Vagina (tissue), 2 donors: ENCODE results near the gene HEYL. TPM values are rescaled to one million over a fixed set of nuclear protein-coding genes. Genes with fewer than 3 reads are reported as not detected.

ENCODE experiments used
- DNase-seq, 2 donors: peaks; one replicate each; pipeline ENCODE4 v3.0.0-alpha.2; 2017; ENCODE audit errors: extremely low spot score in 2 of 2
- H3K27ac ChIP-seq: fragments of 200-600 bp; sonication (generic); one replicate; pipeline ENCODE4 v1.5.1; 2019
- H3K27me3 ChIP-seq: fragments of 200-600 bp; sonication (generic); one replicate; pipeline ENCODE4 v1.5.1; 2019
- H3K36me3 ChIP-seq, 2 donors: fragments of 200-600 bp; sonication (generic); one replicate each; pipeline ENCODE4 v1.5.1; 2017 to 2019
- H3K4me1 ChIP-seq: fragments of 200-600 bp; sonication (generic); one replicate; pipeline ENCODE4 v1.5.1; 2019
- H3K4me3 ChIP-seq, 2 donors: fragments of 200-600 bp; sonication (generic); 1 replicate in 1 of 2; 2 replicates in 1 of 2; pipeline ENCODE4 v1.5.1; 2016 to 2019
- H3K9me3 ChIP-seq: fragments of 200-600 bp; sonication (generic); one replicate; pipeline ENCODE4 v1.5.1; 2019
- POLR2A ChIP-seq, 2 donors: fragments of 450-650 bp; IDR thresholded peaks; one replicate each; pipeline ENCODE4 v1.6.1; 2017; ENCODE audit warnings: antibody characterized with exemption in 2 of 2, mild to moderate bottlenecking in 2 of 2, moderate library complexity in 2 of 2
- POLR2AphosphoS5 ChIP-seq, 2 donors: sonication (generic); formaldehyde crosslinking; IDR thresholded peaks; one replicate each; pipeline ENCODE4 v1.9.0; 2017; ENCODE audit warnings: antibody characterized with exemption in 2 of 2, mild to moderate bottlenecking in 2 of 2, low read depth in 1 of 2; ENCODE audit not compliant: insufficient read depth in 1 of 2
- intact Hi-C: fragments of 100-400 bp; cut with DNase I; formaldehyde crosslinking; loops from one replicate; pipeline ENCODE4 v1.15.1; 2023
- total RNA-seq: library from RNA; depleted of rRNA; stranded (reverse); fragments of >200 nt; gene quantifications from one replicate; pipeline ENCODE4 v1.2.3, GENCODE V29; 2016
- TF ChIP-seq, protein P1 (sequence below), 3 experiments: fragments of 450-650 bp in 2 of 3; fragments of 200-600 bp in 1 of 3; sonication (generic) in 1 of 3; IDR thresholded peaks; one replicate each; pipeline ENCODE4 v1.5.1; 2017 to 2019; ENCODE audit warnings: antibody characterized with exemption in 3 of 3, mild to moderate bottlenecking in 2 of 3, moderate library complexity in 2 of 3

Gene HEYL
- total RNA-seq, 1 donor from 2014 or later: 8.8 TPM

GRCh38 chr1:39679821-39680220 lies 40.4 kb upstream of the HEYL start:
- intact Hi-C loops: no loop called here
- Histone ChIP-seq H3K36me3 (no peaks in the 10 kb centered on the region), H3K27me3 (no peaks in the 10 kb centered on the region)

DNA sequence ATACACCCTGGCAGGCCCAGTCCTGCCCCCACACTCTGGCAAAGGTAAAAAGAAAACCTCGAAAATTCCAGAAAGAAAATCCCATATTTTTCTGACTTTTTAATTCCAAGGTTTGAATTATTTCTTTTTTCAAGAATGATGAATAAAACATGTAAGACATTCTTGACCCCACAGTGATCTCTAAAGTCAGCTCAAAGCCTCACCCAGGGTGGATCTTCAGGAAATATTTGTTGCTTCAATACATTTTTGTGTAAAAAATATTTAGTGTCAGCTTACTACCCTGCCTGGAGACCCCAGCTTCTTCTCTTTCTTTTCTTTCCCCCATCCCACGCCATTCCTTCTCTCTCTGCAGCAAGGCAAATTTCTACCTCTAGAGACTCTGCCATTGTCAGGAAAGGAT lies 39.4 kb upstream of the HEYL start:
- Histone ChIP-seq H3K4me3 (no peak overlapping the region), H3K36me3 (no peaks in the 10 kb centered on the region)

More at GRCh38 chr1:39679821-39680220, 40.4 kb upstream of the HEYL start:
- no peaks in the 10 kb centered on the region for H3K9me3 ChIP-seq
- H3K27ac ChIP-seq: no peak overlapping the region
- TF ChIP-seq POLR2A (IDR thresholded peaks at IDR 0.05) (no peak), POLR2AphosphoS5 (IDR thresholded peaks at IDR 0.05; ENCODE audit: insufficient read depth in 1 of 2, low read depth in 1 of 2) (no peak)
- peaks cover 6% of the 10 kb centered on the region for H3K4me1 ChIP-seq
- no peak for DNase-seq
- H3K4me3 ChIP-seq: no peak overlapping the region

GRCh38 chr1:39677645-39678044 lies 38.2 kb upstream of the HEYL start:
- no peak for DNase-seq
- intact Hi-C loops: no loop called here
- no peak overlapping the region for H3K27ac ChIP-seq
- no peaks in the 10 kb centered on the region for H3K4me1 ChIP-seq
- no peak overlapping the region for H3K4me3 ChIP-seq
- TF ChIP-seq, protein P1, sequence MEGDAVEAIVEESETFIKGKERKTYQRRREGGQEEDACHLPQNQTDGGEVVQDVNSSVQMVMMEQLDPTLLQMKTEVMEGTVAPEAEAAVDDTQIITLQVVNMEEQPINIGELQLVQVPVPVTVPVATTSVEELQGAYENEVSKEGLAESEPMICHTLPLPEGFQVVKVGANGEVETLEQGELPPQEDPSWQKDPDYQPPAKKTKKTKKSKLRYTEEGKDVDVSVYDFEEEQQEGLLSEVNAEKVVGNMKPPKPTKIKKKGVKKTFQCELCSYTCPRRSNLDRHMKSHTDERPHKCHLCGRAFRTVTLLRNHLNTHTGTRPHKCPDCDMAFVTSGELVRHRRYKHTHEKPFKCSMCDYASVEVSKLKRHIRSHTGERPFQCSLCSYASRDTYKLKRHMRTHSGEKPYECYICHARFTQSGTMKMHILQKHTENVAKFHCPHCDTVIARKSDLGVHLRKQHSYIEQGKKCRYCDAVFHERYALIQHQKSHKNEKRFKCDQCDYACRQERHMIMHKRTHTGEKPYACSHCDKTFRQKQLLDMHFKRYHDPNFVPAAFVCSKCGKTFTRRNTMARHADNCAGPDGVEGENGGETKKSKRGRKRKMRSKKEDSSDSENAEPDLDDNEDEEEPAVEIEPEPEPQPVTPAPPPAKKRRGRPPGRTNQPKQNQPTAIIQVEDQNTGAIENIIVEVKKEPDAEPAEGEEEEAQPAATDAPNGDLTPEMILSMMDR (IDR thresholded peaks at IDR 0.05): no peak
- TF ChIP-seq POLR2AphosphoS5 (IDR thresholded peaks at IDR 0.05; ENCODE audit: insufficient read depth in 1 of 2, low read depth in 1 of 2): no peak
- TF ChIP-seq POLR2A (IDR thresholded peaks at IDR 0.05): no peak
- H3K36me3 ChIP-seq: no peaks in the 10 kb centered on the region
- H3K27me3 ChIP-seq: no peaks in the 10 kb centered on the region
- no peaks in the 10 kb centered on the region for H3K9me3 ChIP-seq

More for the DNA sequence above, 39.4 kb upstream of the HEYL start:
- no peak overlapping the region for H3K27ac ChIP-seq
- intact Hi-C loops: no loop called here
- TF ChIP-seq POLR2A (IDR thresholded peaks at IDR 0.05) (no peak), POLR2AphosphoS5 (IDR thresholded peaks at IDR 0.05; ENCODE audit: insufficient read depth in 1 of 2, low read depth in 1 of 2) (no peak)
- TF ChIP-seq, protein P1 (IDR thresholded peaks at IDR 0.05): no peak
- H3K4me1 ChIP-seq: peaks cover 4% of the 10 kb centered on the region
- no peaks in the 10 kb centered on the region for H3K9me3 ChIP-seq
- DNase-seq: no peak
- no peaks in the 10 kb centered on the region for H3K27me3 ChIP-seq

GRCh38 chr1:39676948-39677548 lies 37.6 kb upstream of the HEYL start:
- TF ChIP-seq, protein P1 (IDR thresholded peaks at IDR 0.05): no peak
- TF ChIP-seq POLR2A (IDR thresholded peaks at IDR 0.05): no peak
- TF ChIP-seq POLR2AphosphoS5 (IDR thresholded peaks at IDR 0.05; ENCODE audit: insufficient read depth in 1 of 2, low read depth in 1 of 2): no peak
- Histone ChIP-seq H3K36me3 (no peaks in the 10 kb centered on the region), H3K27ac (no peak overlapping the region), H3K27me3 (no peaks in the 10 kb centered on the region), H3K9me3 (no peaks in the 10 kb centered on the region), H3K4me3 (no peak overlapping the region), H3K4me1 (no peaks in the 10 kb centered on the region)
- intact Hi-C loops: no loop called here
- no peak for DNase-seq

DNA sequence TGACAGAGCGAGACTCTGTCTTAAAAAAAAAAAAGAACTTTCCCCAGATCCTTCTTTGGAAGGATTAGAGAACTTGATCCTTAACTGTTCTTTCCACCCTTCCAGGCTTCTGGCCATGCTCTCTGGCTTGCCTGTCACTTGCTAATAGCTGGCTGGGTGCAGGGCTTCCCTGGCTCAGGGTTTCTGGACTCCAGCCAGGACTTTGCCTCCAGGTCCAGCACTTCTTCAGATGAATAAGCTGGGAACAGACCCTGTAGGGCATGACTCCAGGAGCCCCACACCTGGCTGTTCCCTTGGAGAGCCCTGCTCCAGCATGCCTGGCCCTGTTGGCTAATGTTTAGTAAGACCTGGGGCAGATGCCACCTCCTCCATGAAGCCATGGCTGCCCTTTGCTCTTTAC lies 35.8 kb upstream of the HEYL start:
- DNase-seq: no peak
- TF ChIP-seq POLR2A (IDR thresholded peaks at IDR 0.05) (no peak), POLR2AphosphoS5 (IDR thresholded peaks at IDR 0.05; ENCODE audit: insufficient read depth in 1 of 2, low read depth in 1 of 2) (no peak)
- TF ChIP-seq, protein P1 (IDR thresholded peaks at IDR 0.05): no peak
- Histone ChIP-seq H3K36me3 (no peaks in the 10 kb centered on the region), H3K27me3 (no peaks in the 10 kb centered on the region), H3K4me3 (no peak overlapping the region), H3K9me3 (no peaks in the 10 kb centered on the region), H3K4me1 (peaks cover 10% of the 10 kb centered on the region), H3K27ac (no peak overlapping the region)
- intact Hi-C loops: no loop called here
